Measurements from ENCODE around the gene RFT1. TPM values are rescaled to one million over a fixed set of nuclear protein-coding genes. Genes with fewer than 3 reads are reported as not detected.

The RFT1 gene
- polyA plus RNA-seq, 1 donor (not counting 4 experiments of a cell fraction or from before 2014, with no cell fraction given), result 34.4 TPM

GRCh38 chr3:53101956-53102355 lies 28.3 kb downstream of the RFT1 start:
- H3K79me2 ChIP-seq (ENCODE audit: control insufficient read depth, insufficient read depth, low read length), result no peaks in the 10 kb centered on the region
- no peak overlapping the region for H3K9ac ChIP-seq (ENCODE audit: control insufficient read depth, extremely low read depth, insufficient read depth, low read length)
- FAIRE-seq, result no peak
- H3K9me1 ChIP-seq (ENCODE audit: control insufficient read depth, extremely low read depth, insufficient read depth, low read length), result no peaks in the 10 kb centered on the region
- H3K36me3 ChIP-seq (ENCODE audit: control insufficient read depth in 2 of 2, extremely low read depth in 1 of 2, insufficient read depth in 2 of 2, low read length in 2 of 2), result peaks cover 19 to 25% of the 10 kb centered on the region in 2 experiments
- H3K4me3 ChIP-seq (ENCODE audit: control insufficient read depth in 2 of 3, extremely low read depth in 1 of 3, insufficient read depth in 2 of 3, low read depth in 1 of 3, low read length in 3 of 3), result no peak overlapping the region
- DNase-seq (ENCODE audit: low read depth, low spot score), result no peak
- no peak overlapping the region for H3K27ac ChIP-seq (ENCODE audit: control insufficient read depth, insufficient read depth, low read length)
- no peaks in the 10 kb centered on the region for H4K20me1 ChIP-seq (ENCODE audit: control insufficient read depth, extremely low read depth, insufficient read depth, low read length)
- dilution Hi-C loops (cut with MboI; ENCODE audit: extremely low pct_ligation_motif_present, low sequenced_read_pairs), result no loop called here
- H3K27me3 ChIP-seq (ENCODE audit: control insufficient read depth, extremely low read depth, insufficient read depth, low read length), result no peaks in the 10 kb centered on the region
- no peak overlapping the region for H2AFZ ChIP-seq (ENCODE audit: control insufficient read depth, low read length)
- H3K4me2 ChIP-seq (ENCODE audit: control insufficient read depth, extremely low read depth, insufficient read depth, low read depth, low read length), result no peak overlapping the region
- H3K4me1 ChIP-seq (ENCODE audit: control insufficient read depth, extremely low read depth, insufficient read depth, low read length), result no peaks in the 10 kb centered on the region
- TF ChIP-seq EZH2 (IDR thresholded peaks at IDR 0.05; ENCODE audit: low read length) (no peak), CTCF (optimal IDR thresholded peaks at IDR 0.05 in 1 of 3, IDR thresholded peaks at IDR 0.05 in 1 of 3, conservative IDR thresholded peaks at IDR 0.05 in 1 of 3; ENCODE audit: extremely low read depth in 1 of 3, insufficient read depth in 2 of 3, low read length in 3 of 3) (no peak)
- no peaks in the 10 kb centered on the region for H3K9me3 ChIP-seq (ENCODE audit: control insufficient read depth, low read depth, low read length)

- Histone ChIP-seq H3K79me2 (ENCODE audit: control insufficient read depth, insufficient read depth, low read length) (no peaks in the 10 kb centered on the region), H3K4me3 (ENCODE audit: control insufficient read depth in 2 of 3, extremely low read depth in 1 of 3, insufficient read depth in 2 of 3, low read depth in 1 of 3, low read length in 3 of 3) (no peak overlapping the region), H3K9ac (ENCODE audit: control insufficient read depth, extremely low read depth, insufficient read depth, low read length) (no peak overlapping the region), H3K9me3 (ENCODE audit: control insufficient read depth, low read depth, low read length) (no peaks in the 10 kb centered on the region), H3K4me1 (ENCODE audit: control insufficient read depth, extremely low read depth, insufficient read depth, low read length) (no peaks in the 10 kb centered on the region), H3K4me2 (ENCODE audit: control insufficient read depth, extremely low read depth, insufficient read depth, low read depth, low read length) (no peak overlapping the region), H3K9me1 (ENCODE audit: control insufficient read depth, extremely low read depth, insufficient read depth, low read length) (no peaks in the 10 kb centered on the region), H4K20me1 (ENCODE audit: control insufficient read depth, extremely low read depth, insufficient read depth, low read length) (no peaks in the 10 kb centered on the region), H3K27ac (ENCODE audit: control insufficient read depth, insufficient read depth, low read length) (no peak overlapping the region), H2AFZ (ENCODE audit: control insufficient read depth, low read length) (no peak overlapping the region), H3K36me3 (ENCODE audit: control insufficient read depth in 2 of 2, extremely low read depth in 1 of 2, insufficient read depth in 2 of 2, low read length in 2 of 2) (peaks cover 19 to 25% of the 10 kb centered on the region in 2 experiments), H3K27me3 (ENCODE audit: control insufficient read depth, extremely low read depth, insufficient read depth, low read length) (no peaks in the 10 kb centered on the region)
- TF ChIP-seq EZH2 (IDR thresholded peaks at IDR 0.05; ENCODE audit: low read length) (no peak), CTCF (optimal IDR thresholded peaks at IDR 0.05 in 1 of 3, IDR thresholded peaks at IDR 0.05 in 1 of 3, conservative IDR thresholded peaks at IDR 0.05 in 1 of 3; ENCODE audit: extremely low read depth in 1 of 3, insufficient read depth in 2 of 3, low read length in 3 of 3) (no peak)
- DNase-seq (ENCODE audit: low read depth, low spot score) (no peak), FAIRE-seq (no peak)
- dilution Hi-C loops (cut with MboI; ENCODE audit: extremely low pct_ligation_motif_present, low sequenced_read_pairs), result no loop called here
These were observed 29.3 kb downstream of the RFT1 start for GRCh38 chr3:53100818-53101466.

All from keratinocyte (primary cell).